Hematopoietic multipotent progenitor cell treated with erythropoietin and hydrocortisone succinate and interleukin-3 and kit ligand, for 4 days (in vitro differentiated cells): ENCODE results near the gene KRT33B.

ENCODE experiments used
- DNase-seq: peaks from one replicate; pipeline ENCODE4 v3.0.0-alpha.2; 2015

Gene KRT33B

DNA sequence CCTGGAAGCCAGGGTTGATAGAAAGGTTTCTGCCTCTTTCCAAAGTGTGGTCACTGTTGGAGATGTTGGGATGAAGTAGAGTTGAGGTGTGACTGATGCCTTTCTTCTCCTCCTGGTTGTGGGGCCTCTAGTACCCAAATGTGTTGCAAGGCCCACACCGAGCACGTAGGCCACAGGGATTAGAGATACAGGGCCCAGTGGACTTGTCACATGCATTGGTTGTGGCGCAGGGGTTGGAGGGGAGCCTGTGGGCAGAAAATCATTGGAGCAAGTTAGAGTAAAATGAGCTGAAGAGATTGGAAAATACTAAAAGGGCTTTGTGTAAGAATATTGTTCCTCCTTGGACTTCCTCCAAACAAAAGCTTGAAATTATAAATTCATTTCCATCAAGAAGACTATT is 23.6 kb downstream of the KRT33B start:
- DNase-seq, result no peak

DNA sequence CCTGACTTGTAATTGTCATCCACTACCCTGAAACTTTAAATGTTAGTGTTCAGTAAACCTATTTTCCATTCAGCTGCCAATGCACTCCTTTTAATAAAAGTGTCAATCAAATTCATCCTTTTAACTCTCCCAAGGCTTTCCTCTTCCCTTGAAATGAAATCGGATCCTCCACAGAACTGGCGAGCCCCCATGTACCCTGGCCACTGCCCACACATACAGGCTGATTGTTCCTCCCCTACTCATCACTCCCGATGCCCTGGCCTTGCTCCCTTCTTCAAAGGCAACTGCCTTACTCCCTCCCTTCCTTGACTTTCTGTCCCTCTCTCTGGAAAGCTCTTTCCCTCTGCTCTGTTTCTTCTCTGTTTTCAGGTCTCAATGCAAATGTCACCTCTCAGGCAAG is 26.6 kb downstream of the KRT33B start:
- DNase-seq, result no peak

DNA sequence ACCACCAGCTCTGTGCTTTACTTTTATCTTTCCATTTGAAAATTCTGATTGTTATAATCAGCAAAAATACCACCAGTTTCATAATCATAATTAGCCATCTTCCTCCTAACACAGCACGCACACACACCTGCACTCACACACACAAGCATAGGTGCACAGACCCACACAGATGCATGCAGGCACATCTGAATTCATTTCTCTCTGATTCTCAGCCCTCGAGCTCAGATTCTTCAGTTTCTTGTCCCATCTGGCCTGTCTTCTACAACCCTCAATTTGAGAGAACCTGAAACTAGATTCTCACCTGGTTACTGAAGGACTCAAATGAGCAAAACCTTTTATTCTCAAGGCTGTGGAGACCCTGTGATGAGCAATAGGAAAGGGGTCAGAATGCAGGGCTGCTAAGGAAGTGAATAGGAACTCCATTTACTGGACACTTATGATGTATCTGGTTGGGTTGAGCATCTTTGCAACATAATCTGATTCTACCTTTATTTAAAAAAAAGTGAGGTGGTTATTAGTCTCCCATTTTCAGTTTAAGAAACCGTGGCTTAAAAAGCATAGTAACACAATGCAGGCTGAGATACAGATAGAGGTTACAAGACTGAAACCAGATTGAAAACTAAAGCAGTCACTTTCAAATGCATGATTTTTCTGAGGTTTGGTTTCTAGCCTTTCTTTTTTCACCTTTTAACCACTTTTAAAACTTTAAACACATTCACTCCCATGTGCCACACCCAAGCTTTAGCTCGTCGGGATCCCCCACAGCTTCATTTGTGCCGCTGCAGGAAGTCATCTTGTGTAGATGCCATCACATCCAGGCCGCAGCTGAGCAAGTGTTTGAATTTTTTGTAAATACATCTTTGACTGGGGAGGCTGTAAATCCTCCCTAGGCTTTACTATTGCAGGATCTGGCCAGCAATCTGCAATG is 28.4 kb downstream of the KRT33B start:
- no peak for DNase-seq

DNA sequence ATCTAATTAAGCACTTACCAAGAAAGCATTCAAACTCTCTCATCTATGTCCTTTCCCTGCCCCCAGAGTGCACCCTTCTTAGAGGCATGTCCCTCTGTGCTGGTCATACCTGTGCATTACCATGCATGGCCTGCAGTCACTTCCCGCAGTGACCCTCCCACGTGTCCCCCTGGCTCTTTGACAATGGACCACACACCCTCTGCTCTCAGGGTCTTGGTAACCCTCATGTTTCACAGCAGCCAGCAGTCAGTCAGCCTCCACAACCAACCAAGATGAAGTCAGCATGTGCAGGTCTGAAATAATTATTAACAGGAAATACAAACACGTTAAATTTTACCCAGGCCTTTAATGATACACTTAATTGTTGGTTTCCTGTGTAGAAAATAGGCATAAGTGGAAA is 29.1 kb downstream of the KRT33B start:
- no peak for DNase-seq

DNA sequence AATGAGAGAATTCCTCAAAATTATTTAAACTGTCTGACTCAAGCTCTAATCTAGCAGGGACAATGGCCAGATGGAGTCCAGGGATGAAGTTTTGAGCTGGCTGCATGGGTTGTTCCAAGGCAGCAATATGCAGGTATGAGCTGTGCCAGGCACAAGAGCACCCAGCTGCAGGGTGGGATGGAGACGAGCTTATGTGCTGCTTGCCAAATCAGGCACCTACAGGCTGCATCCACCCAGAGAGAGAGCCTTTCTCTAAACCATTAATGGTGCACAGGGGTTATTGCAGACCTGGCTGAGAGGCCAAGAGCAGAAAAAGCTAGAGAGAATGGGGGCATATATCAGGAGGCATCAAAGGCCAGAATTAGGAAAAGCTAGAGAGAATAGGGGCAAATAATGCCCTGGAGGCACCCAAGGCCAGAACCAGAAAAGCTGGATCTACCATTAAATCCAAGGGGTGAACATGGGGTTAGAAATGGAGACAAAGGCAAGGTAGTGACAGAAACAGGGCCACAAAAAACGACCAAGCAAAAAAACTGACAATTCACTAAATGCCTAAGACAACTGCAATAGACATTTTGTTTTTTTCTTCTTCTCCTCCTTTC is 29.9 kb downstream of the KRT33B start:
- no peak for DNase-seq

DNA sequence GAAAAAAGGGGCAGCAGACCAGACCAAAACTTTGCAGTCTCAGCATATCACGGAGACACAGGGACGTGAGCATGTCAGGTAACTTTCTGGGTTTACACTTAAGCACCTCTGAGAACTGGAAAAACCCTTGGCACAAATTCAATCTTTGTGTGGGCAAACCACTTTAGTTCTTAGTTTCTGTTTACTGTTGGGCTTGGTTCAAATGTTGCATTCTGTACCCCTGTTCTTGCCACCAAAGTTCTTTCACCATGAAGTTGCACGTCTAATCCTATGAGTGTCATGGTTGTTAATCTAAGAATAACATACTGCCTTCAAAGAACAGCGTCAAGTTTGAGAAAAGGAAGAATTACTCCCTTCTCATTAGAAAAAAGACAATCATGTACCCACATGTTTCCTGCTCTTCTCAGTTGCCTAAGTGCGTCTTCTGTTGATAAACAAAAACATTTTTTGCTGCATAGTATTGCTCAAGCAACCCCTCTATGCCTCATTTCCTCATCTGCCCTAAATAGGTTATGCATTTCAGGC is 30.6 kb downstream of the KRT33B start:
- peak; percentile 6 for DNase-seq

DNA sequence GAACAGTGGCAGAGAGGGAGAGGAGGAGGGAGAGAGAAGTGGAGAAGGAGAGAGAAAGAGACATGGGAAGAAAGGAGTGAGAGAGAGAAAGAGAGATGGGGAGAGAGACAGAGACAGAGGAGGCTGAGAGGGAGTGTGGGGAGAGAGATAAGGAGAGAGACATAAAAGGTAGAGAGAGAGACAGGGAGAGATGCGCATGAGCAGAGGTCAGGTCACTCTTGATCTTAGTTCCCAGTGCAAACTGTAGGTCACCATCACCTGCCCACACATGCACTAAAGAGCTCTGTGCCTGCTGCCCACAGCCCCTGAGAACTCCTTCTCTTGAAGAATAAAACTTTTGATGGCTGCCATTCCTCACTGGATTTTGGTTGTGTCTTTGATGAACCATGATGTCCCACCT is 33.9 kb downstream of the KRT33B start:
- no peak for DNase-seq

DNA sequence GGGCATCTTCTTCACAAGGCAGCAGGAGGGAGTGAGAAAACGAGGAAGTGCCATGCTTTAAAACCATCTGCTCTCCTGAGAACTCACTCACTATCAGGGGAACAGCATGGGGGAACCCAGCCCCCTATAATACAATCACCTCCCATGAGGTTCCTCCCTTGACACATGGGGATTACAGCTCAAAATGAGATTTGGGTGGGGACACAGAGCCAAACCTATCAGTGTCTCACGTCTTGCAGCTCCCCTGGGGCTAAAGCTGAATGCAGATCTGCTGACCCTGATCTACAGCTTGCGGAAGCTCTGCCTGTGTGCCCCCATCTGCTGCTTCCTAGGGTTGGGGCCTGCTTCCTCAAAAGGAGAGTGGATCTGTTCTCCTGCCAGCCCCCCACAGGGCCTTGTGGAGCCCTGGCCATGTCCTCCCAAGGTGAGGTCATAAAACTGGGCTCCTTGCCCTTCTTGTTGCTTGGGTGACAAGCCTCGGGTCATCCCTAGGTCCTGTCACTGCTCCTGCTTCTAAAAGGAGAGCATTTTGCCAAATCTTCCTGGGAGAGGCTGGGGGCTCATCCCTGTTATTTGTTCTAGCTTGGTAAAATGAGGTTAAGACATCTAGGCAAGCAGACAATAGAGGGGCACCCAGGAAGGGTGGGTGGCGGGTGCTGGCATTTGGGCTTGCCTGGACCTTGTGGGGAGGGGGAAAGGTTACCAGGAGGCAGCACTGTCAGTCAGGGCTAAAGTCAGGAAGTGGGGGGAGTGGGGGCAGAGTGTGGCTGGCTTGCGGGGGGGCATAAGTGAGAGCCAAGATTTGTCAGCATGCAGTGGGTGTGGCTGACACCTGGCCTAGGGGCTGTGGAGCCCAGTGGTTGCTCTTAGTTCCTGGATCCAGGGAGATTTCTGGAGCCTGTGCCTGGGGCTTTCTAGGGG is 35.0 kb downstream of the KRT33B start:
- DNase-seq, result peak; percentile 21

DNA sequence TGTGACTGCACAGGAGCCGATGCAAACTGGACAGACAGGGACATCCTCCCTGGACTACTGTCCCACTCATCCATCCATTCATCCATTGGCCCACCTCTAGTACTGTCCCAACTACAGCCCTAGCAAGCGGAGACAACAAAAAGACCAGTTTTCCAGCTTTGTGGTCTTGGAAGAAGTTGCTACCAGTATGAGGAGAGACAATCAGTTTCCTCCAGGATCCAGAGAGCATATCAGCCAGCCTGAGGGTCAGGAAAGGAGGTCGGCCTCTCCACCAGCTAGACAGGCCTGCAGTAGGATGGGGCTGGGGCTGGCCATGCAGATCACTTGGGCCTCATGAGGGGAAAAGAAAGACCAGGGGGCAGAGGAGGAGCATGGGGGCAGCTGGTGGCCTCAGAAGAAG is 35.8 kb downstream of the KRT33B start:
- no peak for DNase-seq

DNA sequence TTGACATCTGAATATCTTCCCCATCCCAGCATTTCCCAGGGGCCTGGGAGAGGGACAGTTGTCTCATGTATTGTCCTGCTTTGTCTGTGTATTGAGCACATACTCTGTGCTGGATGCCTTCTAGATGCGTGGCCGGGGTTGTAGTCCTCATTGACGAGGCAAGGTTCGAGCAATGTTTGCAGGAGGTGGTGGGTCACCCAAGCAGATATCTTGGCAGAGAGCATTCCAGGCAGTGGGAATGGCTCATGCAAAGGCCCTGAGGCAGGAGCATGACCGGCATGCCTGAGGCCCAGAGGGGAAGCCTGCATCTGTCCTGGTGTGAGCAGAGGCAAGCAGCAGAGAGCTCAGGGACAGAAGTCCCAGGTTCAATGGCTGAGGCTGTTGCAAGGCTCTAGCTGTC is 36.5 kb downstream of the KRT33B start:
- no peak for DNase-seq

DNA sequence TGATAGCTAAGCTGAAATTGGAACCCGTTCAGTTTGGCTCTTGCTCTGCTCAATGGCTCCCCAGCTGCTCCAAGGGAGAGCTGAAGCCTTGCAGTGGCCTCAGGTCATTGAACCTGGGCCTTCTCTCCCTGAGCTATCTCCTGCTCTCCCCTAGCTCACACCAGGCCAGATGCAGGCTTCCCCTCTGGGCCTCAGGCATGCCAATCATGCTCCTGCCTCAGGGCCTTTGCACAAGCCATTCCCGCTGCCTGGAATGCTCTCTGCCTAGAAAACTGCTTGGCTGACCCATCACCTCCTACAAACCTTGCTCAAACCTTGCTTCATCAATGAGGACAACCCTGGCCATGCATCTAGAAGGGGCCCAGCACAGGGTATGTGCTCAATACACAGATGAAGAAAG is 37.4 kb downstream of the KRT33B start:
- no peak for DNase-seq

DNA sequence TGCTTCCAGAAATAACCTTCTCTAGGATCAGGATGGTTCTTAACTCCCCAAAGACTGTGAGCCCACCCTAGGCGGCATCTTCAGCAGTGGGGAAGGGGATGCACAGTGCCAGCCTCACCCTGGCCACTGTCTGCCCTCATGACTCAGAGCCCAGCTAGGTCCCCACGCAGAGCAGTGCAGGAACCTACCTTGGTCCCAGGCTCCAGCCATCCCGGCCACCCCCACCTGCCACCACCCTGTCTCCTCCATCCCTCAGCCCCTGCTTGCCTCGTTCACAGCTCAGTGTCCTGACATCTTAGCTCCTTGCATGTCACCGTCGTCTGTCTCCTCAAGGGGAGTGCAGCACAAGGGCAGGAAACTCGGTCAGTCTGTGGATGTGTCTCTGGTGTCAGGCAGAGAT is 38.0 kb downstream of the KRT33B start:
- DNase-seq, result no peak

DNA sequence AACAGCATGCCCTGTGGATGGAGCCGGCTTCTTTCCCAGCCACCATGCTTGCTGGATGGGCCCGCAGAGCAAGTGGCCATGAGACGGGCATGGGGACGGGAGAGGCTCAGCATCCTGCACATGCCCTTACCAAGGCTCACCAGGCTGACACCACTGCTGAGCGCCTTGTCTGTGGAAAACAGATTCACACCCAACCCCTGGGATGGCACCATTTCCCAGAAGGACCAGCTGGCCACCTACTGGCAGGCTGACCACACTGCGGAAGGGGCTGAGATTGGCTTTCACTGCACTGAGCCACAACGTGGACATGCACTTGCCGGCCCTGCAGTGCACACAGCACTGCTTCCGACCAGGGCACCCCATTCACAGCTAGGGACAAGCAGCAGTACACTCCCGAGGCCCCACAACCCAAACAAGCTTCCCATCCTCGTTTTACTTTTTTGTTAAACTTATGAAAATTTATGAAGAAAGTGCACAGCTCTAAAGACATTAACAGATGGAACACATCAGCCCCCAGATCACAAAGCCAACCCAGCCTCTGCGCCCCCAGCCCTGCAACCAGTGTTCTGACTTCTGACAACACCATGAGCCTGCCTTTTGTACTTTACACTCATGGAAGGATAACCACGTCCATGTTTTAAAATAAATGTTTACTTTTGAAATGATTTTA is 40.2 kb downstream of the KRT33B start:
- peak; percentile 68 for DNase-seq

DNA sequence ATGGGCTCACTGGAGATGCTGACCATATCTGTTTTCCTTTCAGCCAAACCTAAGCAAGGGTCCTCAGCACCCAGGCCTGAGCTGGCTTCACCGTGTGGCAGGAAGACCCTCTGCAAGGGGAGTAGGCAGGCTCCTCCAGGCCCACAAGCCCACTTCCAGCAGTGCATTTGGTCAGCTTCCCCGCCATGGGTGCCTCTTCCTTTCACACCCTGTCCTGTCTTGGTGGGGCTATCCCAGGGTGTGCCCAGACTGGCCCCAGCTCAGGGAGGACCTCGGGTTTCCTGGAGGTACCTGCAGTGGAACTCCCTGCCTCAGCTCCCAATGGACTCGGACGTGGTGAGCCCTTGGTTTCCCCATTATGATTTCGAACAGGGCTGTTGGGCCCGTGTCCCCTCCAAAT is 41.4 kb downstream of the KRT33B start:
- DNase-seq, result no peak

DNA sequence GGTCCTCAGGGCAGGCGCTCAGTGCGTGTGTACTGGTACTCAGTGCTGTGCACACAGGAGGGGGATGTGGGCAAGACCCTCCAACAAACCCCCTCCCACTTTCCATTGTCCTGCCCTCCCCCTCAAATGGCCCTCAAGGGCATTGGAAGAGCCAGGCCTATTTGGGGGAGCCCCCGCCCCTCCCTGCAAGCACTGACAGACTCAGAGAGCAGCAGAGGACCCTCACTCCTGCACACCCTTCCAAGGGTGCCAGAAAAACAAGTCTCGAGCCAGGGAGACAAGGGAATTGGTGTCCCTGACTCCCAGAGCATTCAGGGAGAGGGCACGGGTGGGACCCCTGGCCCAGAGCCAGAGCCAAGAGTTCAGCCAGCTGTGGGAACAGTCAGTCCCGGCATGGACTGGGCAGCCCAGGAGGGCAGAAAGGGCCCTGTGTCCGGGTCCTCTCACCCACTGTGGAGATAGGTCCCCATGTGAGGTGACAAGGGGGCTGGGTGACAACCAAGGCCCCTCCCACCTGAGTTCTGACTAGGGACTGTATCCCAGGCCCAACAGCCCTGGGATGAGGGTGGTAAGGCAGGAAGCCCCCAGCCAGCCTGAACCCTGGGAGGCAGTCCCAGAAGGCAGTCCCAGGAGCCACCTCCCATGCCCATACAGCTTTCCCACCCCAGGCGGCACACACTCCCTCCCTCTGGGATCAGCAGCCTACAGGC is 42.0 kb downstream of the KRT33B start:
- DNase-seq, result no peak

DNA sequence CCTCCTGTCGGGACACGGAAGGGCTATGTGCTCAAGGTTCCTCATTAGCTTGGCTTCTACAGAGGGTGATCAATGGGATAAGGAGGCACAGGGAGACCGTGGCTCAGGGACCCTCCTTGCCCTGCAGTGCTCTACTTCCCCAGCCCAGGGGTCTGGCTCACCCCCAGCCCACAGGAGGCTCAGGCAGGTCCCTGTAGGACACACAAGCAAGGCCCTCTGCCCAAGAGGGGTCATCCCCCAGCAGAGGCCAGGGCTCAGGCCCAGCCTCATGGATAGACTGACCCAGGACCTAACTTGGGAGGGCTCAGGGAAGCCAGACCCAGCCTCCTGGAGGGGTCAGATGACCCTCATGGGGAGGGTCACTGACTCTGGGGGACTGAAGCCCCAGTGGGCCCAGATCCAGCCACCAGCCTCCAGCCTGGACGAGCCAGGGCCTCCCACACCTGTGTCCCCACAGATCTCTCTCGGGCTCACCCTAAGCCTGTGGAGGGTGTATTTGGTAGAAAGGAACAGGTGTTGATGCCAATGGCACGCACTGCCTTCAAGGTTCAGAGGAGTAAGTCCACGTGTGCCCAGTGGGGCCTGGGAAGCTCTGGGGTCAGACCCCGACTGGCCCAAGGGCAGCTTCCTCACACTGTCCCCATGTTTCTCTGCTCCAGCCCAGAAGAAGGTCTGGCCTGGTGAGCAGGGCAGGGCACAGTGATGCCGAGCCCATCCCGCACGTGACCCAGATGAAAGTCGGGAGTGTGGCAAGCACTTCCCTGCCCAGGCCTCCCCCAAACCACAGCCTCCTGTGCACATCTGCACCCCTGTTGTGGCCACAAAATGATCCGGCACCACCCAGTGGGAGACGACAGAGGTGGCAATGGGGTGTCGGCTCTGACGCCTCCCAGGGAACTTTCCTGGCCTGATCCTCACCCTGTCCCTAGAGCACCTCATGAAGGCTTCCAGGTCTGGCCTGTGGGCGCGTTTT is 43.2 kb downstream of the KRT33B start:
- peak; percentile 28 for DNase-seq

DNA sequence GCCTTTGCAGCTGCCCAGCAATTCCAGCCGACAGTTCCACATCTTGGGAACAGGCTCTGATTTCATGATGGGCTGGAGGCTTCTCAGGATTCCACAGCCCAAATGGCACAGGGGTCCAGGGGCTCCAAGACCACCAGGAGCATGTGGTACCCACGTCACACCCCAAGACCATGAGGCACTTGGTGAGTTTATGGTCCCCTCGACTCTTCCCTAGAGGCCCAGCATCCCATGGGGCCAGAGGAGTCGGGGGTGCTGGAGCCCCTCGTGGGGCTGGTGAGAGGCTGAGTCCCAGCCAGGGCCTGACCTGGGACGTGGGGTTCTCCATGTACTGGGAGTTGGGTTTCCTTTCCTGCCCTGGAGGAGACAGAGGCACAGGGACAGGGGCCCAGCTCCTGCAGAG is 44.0 kb downstream of the KRT33B start:
- no peak for DNase-seq

DNA sequence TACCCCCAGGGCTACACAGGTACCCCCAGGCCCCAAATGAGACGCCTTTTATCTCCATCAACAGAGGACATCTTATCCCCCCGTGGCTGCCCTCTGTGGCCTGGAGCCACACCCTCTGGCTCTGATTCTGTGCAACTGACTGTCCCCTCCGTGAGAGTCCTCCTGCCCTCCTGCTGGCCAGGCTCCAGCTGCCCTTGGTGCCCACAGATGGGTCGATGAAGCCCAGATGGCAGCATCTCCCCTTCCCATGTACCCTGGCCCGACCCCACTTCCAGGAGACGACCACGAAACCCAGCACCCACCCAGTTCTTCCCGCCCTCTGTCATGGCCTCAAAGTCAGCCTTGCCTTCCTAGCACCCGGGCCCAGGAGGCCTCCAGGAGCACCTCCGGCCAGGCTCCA is 44.5 kb downstream of the KRT33B start:
- DNase-seq, result no peak

DNA sequence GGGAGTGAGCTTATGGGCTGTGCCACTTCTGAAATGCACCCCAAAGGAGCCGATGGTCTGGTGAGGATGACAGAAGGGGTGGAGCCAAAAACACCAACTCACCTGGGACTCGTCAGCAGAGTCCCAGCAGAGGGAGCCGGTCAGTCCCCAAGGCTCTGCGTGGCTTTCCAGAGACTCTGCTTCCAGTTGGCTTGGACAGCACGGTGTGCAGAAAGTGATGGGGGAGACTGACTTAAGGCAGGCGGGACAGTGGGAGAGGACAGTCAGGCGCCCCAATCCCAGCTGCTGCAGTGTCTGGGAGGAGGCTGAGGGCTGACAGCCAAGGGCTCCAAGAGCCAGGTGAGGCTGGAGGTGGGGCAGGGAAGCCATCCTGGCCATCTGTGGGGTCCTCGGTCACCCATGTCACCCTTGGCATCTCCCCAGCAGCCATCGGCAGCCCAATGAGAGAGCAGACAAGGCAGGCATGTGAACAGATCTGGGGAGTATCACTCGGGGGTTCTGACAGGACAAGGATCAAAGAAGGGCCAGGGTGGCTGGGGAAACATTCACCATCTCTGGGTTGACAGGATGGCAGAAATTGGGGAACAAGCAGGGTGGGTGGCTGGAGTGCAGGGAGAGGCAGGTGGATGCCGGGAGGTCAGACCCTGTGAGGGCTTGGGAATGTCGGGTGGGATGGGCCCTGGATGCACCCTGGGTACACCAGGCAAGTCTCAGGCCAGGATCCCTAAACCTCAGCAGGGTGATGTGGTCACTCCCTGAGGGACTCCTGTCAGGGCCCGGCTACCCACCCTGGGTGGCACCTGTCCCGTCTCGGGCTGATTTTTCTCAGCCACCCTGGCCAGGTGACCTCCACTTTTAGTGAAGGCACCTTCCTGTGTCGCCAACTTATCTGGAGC is 45.2 kb downstream of the KRT33B start:
- no peak for DNase-seq
